SK-N-SH (cell line): ENCODE measurements around the gene OPCML. TPM values are rescaled to one million over a fixed set of nuclear protein-coding genes. Genes with fewer than 3 reads are reported as not detected.
A peak's percentile ranks its signal among the peaks of the same experiment; 100 is the strongest.

Experiments used
- CTCF ChIA-PET: fragments of 300-600, 350-600 bp; formaldehyde crosslinking; extraction: SDS; loops from one replicate; lab custom pipeline; 2021; lab: Yijun Ruan, JAX
- POLR2A ChIA-PET: fragments of 350-600 bp; sonication (Branson Sonifier 250); formaldehyde crosslinking; extraction: SDS; loops from one replicate; lab custom pipeline; 2020; ENCODE audit warnings: antibody characterized with exemption, inconsistent platforms; lab: Yijun Ruan, JAX
- DNase-seq: peaks from one replicate; pipeline ENCODE4 v3.0.0; 2012
- H2AFZ ChIP-seq: fragments of 200-600 bp; sonication (generic); 2 replicates; pipeline ENCODE4 v1.8.1; 2016; ENCODE audit warnings: antibody characterized with exemption, mild to moderate bottlenecking, low read depth
- H3F3A ChIP-seq: fragments of 200-600 bp; sonication (generic); replicated peaks from 2 replicates; pipeline ENCODE3; 2016; ENCODE audit warnings: antibody characterized with exemption, mild to moderate bottlenecking; ENCODE audit not compliant: insufficient read depth
- H3K27ac ChIP-seq, 2 experiments: fragments of 200-500 bp in 1 of 2; fragments of 200-600 bp in 1 of 2; sonication (Bioruptor generic) in 1 of 2; sonication (generic), shearing (Covaris generic) in 1 of 2; 2 replicates each; pipeline versions ENCODE4 v1.5.1 to v1.6.1; 2014 to 2016; ENCODE audit warnings: low read depth in 2 of 2, inconsistent platforms in 1 of 2, low read length in 1 of 2, mild to moderate bottlenecking in 1 of 2, mixed read lengths in 1 of 2
- H3K27me3 ChIP-seq: fragments of 200-600 bp; sonication (generic), shearing (Covaris generic); 2 replicates; pipeline ENCODE4 v1.6.1; 2016; ENCODE audit warnings: mixed run types; ENCODE audit not compliant: insufficient read depth
- H3K36me3 ChIP-seq, 2 experiments: fragments of 200-500 bp in 1 of 2; fragments of 200-600 bp in 1 of 2; sonication (Bioruptor generic) in 1 of 2; sonication (generic) in 1 of 2; replicated peaks in 1 of 2; 2 replicates each; pipeline versions ENCODE3 to v1.5.1; 2014 to 2016; ENCODE audit warnings: low read length in 1 of 2, mild to moderate bottlenecking in 1 of 2; ENCODE audit not compliant: insufficient read depth in 2 of 2, control insufficient read depth in 1 of 2
- H3K4me1 ChIP-seq, 2 experiments: fragments of 200-500 bp in 1 of 2; fragments of 200-600 bp in 1 of 2; sonication (Bioruptor generic) in 1 of 2; sonication (generic), shearing (Covaris generic) in 1 of 2; 2 replicates each; pipeline versions ENCODE4 v1.5.1 to v1.6.1; 2014 to 2016; ENCODE audit warnings: low read depth in 1 of 2, low read length in 1 of 2, mixed run types in 1 of 2; ENCODE audit not compliant: insufficient read depth in 2 of 2, control insufficient read depth in 1 of 2
- H3K4me2 ChIP-seq: fragments of 200-600 bp; sonication (generic), shearing (Covaris generic); 2 replicates; pipeline ENCODE4 v1.6.1; 2017; ENCODE audit warnings: mixed run types
- H3K4me3 ChIP-seq, 2 experiments: fragments of 200-500 bp in 1 of 2; fragments of 200-600 bp in 1 of 2; sonication (Bioruptor generic) in 1 of 2; sonication (generic), shearing (Covaris generic) in 1 of 2; 2 replicates each; pipeline versions ENCODE4 v1.5.1 to v1.8.1; 2014 to 2016; ENCODE audit warnings: low read depth in 2 of 2, inconsistent platforms in 1 of 2, low read length in 1 of 2, mild to moderate bottlenecking in 1 of 2, mixed read lengths in 1 of 2, moderate library complexity in 1 of 2
- H3K79me2 ChIP-seq: fragments of 200-600 bp; sonication (generic); 2 replicates; pipeline ENCODE4 v1.8.1; 2017; ENCODE audit warnings: mild to moderate bottlenecking; ENCODE audit not compliant: insufficient read depth
- H3K9ac ChIP-seq: fragments of 200-600 bp; sonication (generic); 2 replicates; pipeline ENCODE4 v1.6.1; 2017; ENCODE audit warnings: mixed run types
- H3K9me2 ChIP-seq: fragments of 200-600 bp; sonication (generic); 2 replicates; pipeline ENCODE4 v1.6.1; 2017; ENCODE audit warnings: mixed run types
- H3K9me3 ChIP-seq: fragments of 200-600 bp; sonication (generic); 2 replicates; pipeline ENCODE4 v1.6.1; 2017; ENCODE audit warnings: mixed run types, mild to moderate bottlenecking, moderate library complexity
- H4K20me1 ChIP-seq: fragments of 200-600 bp; sonication (generic); 2 replicates; pipeline ENCODE4 v1.6.1; 2017; ENCODE audit warnings: mild to moderate bottlenecking, mixed run types; ENCODE audit not compliant: insufficient read depth
- CHD2 ChIP-seq: fragments of 150-350 bp; IDR thresholded peaks from 2 replicates; pipeline ENCODE4 v1.6.1; 2018; ENCODE audit warnings: low read length; ENCODE audit not compliant: partially characterized antibody
- ELF1 ChIP-seq: IDR thresholded peaks from 2 replicates; pipeline ENCODE4 v1.4.0; 2012
- EP300 ChIP-seq, 2 experiments: IDR thresholded peaks; 2 replicates each; pipeline versions ENCODE4 v1.4.0 to v1.6.1; 2012; ENCODE audit warnings: borderline replicate concordance in 1 of 2, low read depth in 1 of 2, low read length in 1 of 2
- EZH2phosphoT487 ChIP-seq: fragments of 200-600 bp; sonication (generic); IDR thresholded peaks from 2 replicates; pipeline ENCODE4 v1.6.1; 2017; ENCODE audit warnings: low read depth, mixed run types, mild to moderate bottlenecking, antibody characterized with exemption, moderate library complexity, borderline replicate concordance
- FOXM1 ChIP-seq: IDR thresholded peaks from 2 replicates; pipeline ENCODE4 v1.4.0; 2012; ENCODE audit warnings: low read depth, mild to moderate bottlenecking
- MXI1 ChIP-seq: IDR thresholded peaks from 2 replicates; pipeline ENCODE4 v1.6.1; 2012; ENCODE audit warnings: mild to moderate bottlenecking, low read depth, low read length, improper control_type of control experiment
- NRF1 ChIP-seq: IDR thresholded peaks from 2 replicates; pipeline ENCODE4 v1.6.1; 2012; ENCODE audit warnings: low read depth, mild to moderate bottlenecking, low read length
- POLR2AphosphoS5 ChIP-seq: IDR thresholded peaks from 2 replicates; pipeline ENCODE4 v1.6.1; 2012; ENCODE audit warnings: low read depth, low read length
- RCOR1 ChIP-seq: fragments of 150-350 bp; IDR thresholded peaks from 2 replicates; pipeline ENCODE4 v1.6.1; 2017; ENCODE audit warnings: antibody characterized with exemption, low read length
- RFX5 ChIP-seq: IDR thresholded peaks from 2 replicates; pipeline ENCODE4 v1.6.1; 2012; ENCODE audit warnings: mild to moderate bottlenecking, improper control_type of control experiment, low read length
- SIN3A ChIP-seq: IDR thresholded peaks from 2 replicates; pipeline ENCODE4 v1.6.1; 2012; ENCODE audit warnings: low read depth, mild to moderate bottlenecking, low read length, moderate library complexity, borderline replicate concordance
- TAF1 ChIP-seq: IDR thresholded peaks from 2 replicates; pipeline ENCODE4 v1.6.1; 2012; ENCODE audit warnings: low read depth, mild to moderate bottlenecking, low read length, moderate library complexity, borderline replicate concordance
- TCF12 ChIP-seq: IDR thresholded peaks from 2 replicates; pipeline ENCODE4 v1.4.0; 2012
- TEAD4 ChIP-seq: IDR thresholded peaks from 2 replicates; pipeline ENCODE4 v1.4.0; 2012; ENCODE audit warnings: mild to moderate bottlenecking, borderline replicate concordance; ENCODE audit not compliant: insufficient read depth
- WGBS: methylation state at CpG from one replicate; pipeline ENCODE4 v1.1.6; 2017; ENCODE audit warnings: low lambda C conversion rate; 5-methylcytosine and 5-hydroxymethylcytosine counted together
- polyA plus RNA-seq, 3 experiments: library from polyadenylated mRNA; depleted of rRNA; stranded (reverse); fragments of >200 nt; gene quantifications; 2 replicates each; pipeline ENCODE4 v1.2.3, GENCODE V29; 2012
- TF ChIP-seq, protein P1 (sequence below): fragments of 200-600 bp; sonication (generic); IDR thresholded peaks from 2 replicates; pipeline ENCODE4 v1.6.1; 2017; ENCODE audit warnings: antibody characterized with exemption, mild to moderate bottlenecking, moderate library complexity
- TF ChIP-seq, protein P2 (sequence below): IDR thresholded peaks from 2 replicates; pipeline ENCODE4 v1.6.1; 2012; ENCODE audit warnings: mild to moderate bottlenecking, low read depth, low read length, moderate library complexity
- TF ChIP-seq, protein P3 (sequence below): IDR thresholded peaks from 2 replicates; pipeline ENCODE4; 2012

OPCML gene
- polyA plus RNA-seq, 1 of the 3 experiments (the other 2 are of a cell fraction), result not detected

DNA sequence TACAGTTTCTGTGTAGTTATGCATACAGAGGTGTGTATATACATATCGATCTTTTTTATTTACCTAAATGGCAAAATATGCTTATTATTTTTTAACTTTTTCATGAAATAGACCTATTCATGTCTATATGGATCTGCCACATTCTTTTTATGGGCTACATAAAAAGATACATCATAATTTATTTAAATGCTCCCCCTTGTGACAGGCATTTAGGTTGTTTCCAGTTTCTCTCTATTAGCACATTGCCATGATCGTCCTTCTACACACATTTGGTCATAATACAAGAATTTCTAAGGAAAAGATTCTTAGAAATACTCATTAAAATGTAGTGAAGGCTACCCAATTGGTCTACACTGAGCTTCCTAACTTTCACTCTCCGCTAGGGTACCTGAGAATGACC lies 1067.4 kb downstream of the OPCML start:
- WGBS, result 30% methylated on average over 3 of the region's 3 CpGs
- DNase-seq, result no peak

DNA sequence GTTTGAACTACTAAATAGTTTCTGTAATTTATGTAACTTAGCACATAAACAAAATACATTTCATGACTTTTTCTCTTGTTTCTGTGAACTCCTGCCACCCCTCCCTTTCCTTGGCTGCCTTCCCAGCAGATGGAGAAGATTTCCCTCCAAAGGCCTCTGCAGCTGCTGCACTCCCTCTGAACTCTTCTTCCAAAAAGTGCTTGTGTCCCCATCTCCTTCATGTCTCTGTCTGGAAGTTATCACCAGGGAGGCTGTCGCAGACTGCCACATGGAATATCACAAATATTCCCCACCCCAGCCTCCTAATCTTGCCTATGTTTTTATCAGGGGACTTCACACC lies 1068.3 kb downstream of the OPCML start:
- Histone ChIP-seq H3K36me3 (no peaks in the 10 kb centered on the region), H3F3A (no peaks in the 10 kb centered on the region), H3K79me2 (no peaks in the 10 kb centered on the region), H3K4me1 (no peaks in the 10 kb centered on the region), H3K27ac (no peak overlapping the region), H3K9ac (no peak overlapping the region), H3K9me3 (no peaks in the 10 kb centered on the region), H3K4me3 (no peak overlapping the region), H4K20me1 (no peaks in the 10 kb centered on the region), H2AFZ (no peak overlapping the region), H3K4me2 (no peak overlapping the region), H3K27me3 (no peaks in the 10 kb centered on the region), H3K9me2 (no peaks in the 10 kb centered on the region)
- ChIA-PET CTCF (interaction anchor here (0.8 kb wide), 1 partner anchor 600 kb away, joined by 3 read pairs; no protein-coding TSS in a partner anchor), POLR2A (no interaction called here)
- 31% methylated on average over 1 of the region's 1 CpG for WGBS
- DNase-seq, result no peak
- no peak for TF ChIP-seq EZH2phosphoT487
- TF ChIP-seq POLR2AphosphoS5, result no peak
- no peak for TF ChIP-seq TAF1
- TF ChIP-seq RFX5, result no peak
- no peak for TF ChIP-seq MXI1
- TF ChIP-seq TEAD4, result no peak
- TF ChIP-seq ELF1, result no peak
- TF ChIP-seq RCOR1, result no peak
- TF ChIP-seq, protein P1, sequence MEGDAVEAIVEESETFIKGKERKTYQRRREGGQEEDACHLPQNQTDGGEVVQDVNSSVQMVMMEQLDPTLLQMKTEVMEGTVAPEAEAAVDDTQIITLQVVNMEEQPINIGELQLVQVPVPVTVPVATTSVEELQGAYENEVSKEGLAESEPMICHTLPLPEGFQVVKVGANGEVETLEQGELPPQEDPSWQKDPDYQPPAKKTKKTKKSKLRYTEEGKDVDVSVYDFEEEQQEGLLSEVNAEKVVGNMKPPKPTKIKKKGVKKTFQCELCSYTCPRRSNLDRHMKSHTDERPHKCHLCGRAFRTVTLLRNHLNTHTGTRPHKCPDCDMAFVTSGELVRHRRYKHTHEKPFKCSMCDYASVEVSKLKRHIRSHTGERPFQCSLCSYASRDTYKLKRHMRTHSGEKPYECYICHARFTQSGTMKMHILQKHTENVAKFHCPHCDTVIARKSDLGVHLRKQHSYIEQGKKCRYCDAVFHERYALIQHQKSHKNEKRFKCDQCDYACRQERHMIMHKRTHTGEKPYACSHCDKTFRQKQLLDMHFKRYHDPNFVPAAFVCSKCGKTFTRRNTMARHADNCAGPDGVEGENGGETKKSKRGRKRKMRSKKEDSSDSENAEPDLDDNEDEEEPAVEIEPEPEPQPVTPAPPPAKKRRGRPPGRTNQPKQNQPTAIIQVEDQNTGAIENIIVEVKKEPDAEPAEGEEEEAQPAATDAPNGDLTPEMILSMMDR, result no peak
- no peak for TF ChIP-seq FOXM1
- TF ChIP-seq SIN3A, result no peak
- TF ChIP-seq, protein P2, sequence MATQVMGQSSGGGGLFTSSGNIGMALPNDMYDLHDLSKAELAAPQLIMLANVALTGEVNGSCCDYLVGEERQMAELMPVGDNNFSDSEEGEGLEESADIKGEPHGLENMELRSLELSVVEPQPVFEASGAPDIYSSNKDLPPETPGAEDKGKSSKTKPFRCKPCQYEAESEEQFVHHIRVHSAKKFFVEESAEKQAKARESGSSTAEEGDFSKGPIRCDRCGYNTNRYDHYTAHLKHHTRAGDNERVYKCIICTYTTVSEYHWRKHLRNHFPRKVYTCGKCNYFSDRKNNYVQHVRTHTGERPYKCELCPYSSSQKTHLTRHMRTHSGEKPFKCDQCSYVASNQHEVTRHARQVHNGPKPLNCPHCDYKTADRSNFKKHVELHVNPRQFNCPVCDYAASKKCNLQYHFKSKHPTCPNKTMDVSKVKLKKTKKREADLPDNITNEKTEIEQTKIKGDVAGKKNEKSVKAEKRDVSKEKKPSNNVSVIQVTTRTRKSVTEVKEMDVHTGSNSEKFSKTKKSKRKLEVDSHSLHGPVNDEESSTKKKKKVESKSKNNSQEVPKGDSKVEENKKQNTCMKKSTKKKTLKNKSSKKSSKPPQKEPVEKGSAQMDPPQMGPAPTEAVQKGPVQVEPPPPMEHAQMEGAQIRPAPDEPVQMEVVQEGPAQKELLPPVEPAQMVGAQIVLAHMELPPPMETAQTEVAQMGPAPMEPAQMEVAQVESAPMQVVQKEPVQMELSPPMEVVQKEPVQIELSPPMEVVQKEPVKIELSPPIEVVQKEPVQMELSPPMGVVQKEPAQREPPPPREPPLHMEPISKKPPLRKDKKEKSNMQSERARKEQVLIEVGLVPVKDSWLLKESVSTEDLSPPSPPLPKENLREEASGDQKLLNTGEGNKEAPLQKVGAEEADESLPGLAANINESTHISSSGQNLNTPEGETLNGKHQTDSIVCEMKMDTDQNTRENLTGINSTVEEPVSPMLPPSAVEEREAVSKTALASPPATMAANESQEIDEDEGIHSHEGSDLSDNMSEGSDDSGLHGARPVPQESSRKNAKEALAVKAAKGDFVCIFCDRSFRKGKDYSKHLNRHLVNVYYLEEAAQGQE, result no peak
- no peak for TF ChIP-seq EP300 (IDR thresholded peaks at IDR 0.05; ENCODE audit: borderline replicate concordance in 1 of 2, low read depth in 1 of 2, low read length in 1 of 2)
- no peak for TF ChIP-seq NRF1
- no peak for TF ChIP-seq CHD2
- TF ChIP-seq TCF12, result no peak
- TF ChIP-seq, protein P3, sequence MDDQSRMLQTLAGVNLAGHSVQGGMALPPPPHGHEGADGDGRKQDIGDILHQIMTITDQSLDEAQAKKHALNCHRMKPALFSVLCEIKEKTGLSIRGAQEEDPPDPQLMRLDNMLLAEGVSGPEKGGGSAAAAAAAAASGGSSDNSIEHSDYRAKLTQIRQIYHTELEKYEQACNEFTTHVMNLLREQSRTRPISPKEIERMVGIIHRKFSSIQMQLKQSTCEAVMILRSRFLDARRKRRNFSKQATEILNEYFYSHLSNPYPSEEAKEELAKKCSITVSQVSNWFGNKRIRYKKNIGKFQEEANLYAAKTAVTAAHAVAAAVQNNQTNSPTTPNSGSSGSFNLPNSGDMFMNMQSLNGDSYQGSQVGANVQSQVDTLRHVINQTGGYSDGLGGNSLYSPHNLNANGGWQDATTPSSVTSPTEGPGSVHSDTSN, result no peak

More for the DNA sequence above, 1067.4 kb downstream of the OPCML start:
- ChIA-PET POLR2A (no interaction called here), CTCF (no interaction called here)
- Histone ChIP-seq H3K9me2 (no peaks in the 10 kb centered on the region), H3K4me1 (no peaks in the 10 kb centered on the region), H3K79me2 (no peaks in the 10 kb centered on the region), H3F3A (no peaks in the 10 kb centered on the region), H2AFZ (no peak overlapping the region), H3K9ac (no peak overlapping the region), H3K27ac (no peak overlapping the region), H3K36me3 (no peaks in the 10 kb centered on the region), H3K4me3 (no peak overlapping the region), H3K4me2 (no peak overlapping the region), H4K20me1 (no peaks in the 10 kb centered on the region), H3K27me3 (no peaks in the 10 kb centered on the region), H3K9me3 (no peaks in the 10 kb centered on the region)
- TF ChIP-seq RFX5, result no peak
- TF ChIP-seq, protein P1, result 0 out of 2 replicates have a peak, but pooled peaks have one; percentile 13
